Endothelial cell of umbilical vein (primary cell): ENCODE data around the gene RAD51B. TPM values are rescaled to one million over a fixed set of nuclear protein-coding genes. Genes with fewer than 3 reads are reported as not detected.

Experiments used
- BruUV-seq: library from RNA; stranded (reverse); fragments of 400-500 nt; replicated peaks from 2 replicates; lab custom pipeline; 2021; lab: Mats Ljungman, UMichigan
- CTCF ChIA-PET: fragments of 300-600, 350-600 bp; sonication (Branson Sonifier 250); formaldehyde crosslinking; loops from one replicate; lab custom pipeline; 2021; ENCODE audit warnings: antibody characterized with exemption, inconsistent platforms; lab: Charles Lee
- POLR2A ChIA-PET: fragments of 300-600, 350-600 bp; sonication (Branson Sonifier 250); formaldehyde crosslinking; loops from one replicate; lab custom pipeline; 2021; ENCODE audit warnings: antibody characterized with exemption, inconsistent platforms; lab: Charles Lee
- DNase-seq: peaks from one replicate; pipeline ENCODE4 v3.0.0-alpha.2; 2011; ENCODE audit warnings: low read depth, low spot score
- FAIRE-seq: peaks from 2 replicates; lab custom pipeline; 2011; peaks lifted over from hg19 to GRCh38; lab: Jason Lieb, UNC
- H2AFZ ChIP-seq: 2 replicates; pipeline ENCODE4 v1.6.0; 2012; ENCODE audit warnings: low read depth, low read length, control low read depth, inconsistent platforms
- H3K27ac ChIP-seq: 2 replicates; pipeline ENCODE4 v1.5.1; 2011; ENCODE audit warnings: low read depth, mild to moderate bottlenecking, control low read depth, low read length, moderate library complexity; ENCODE audit not compliant: insufficient read depth
- H3K27me3 ChIP-seq, 2 experiments: 2 replicates each; pipeline versions ENCODE4 v1.6.0 to v1.6.1; 2011; ENCODE audit warnings: low read length in 2 of 2, mixed read lengths in 1 of 2; ENCODE audit not compliant: control insufficient read depth in 2 of 2, insufficient read depth in 2 of 2
- H3K36me3 ChIP-seq, 2 experiments: 2 replicates in 1 of 2; 3 replicates in 1 of 2; pipeline ENCODE4 v1.5.1; 2011; ENCODE audit warnings: low read length in 2 of 2, mild to moderate bottlenecking in 1 of 2, moderate library complexity in 1 of 2; ENCODE audit not compliant: control insufficient read depth in 2 of 2, insufficient read depth in 2 of 2; ENCODE audit errors: extremely low read depth in 1 of 2
- H3K4me1 ChIP-seq: 3 replicates; pipeline ENCODE4 v1.5.1; 2011; ENCODE audit warnings: mild to moderate bottlenecking, low read length; ENCODE audit not compliant: control insufficient read depth, insufficient read depth; ENCODE audit errors: extremely low read depth
- H3K4me2 ChIP-seq: 2 replicates; pipeline ENCODE4 v1.6.1; 2011; ENCODE audit warnings: low read length, control low read depth, mixed read lengths; ENCODE audit not compliant: insufficient read depth
- H3K4me3 ChIP-seq, 3 experiments: fragments of 200-600 bp in 1 of 3; sonication (generic), shearing (Covaris generic) in 1 of 3; replicated peaks in 1 of 3; 2 replicates each; pipeline ENCODE4 v1.5.1; 2011 to 2016; ENCODE audit warnings: control low read depth in 3 of 3, low read length in 3 of 3, mild to moderate bottlenecking in 2 of 3, inconsistent platforms in 1 of 3, low read depth in 1 of 3, moderate library complexity in 1 of 3; ENCODE audit not compliant: insufficient read depth in 1 of 3
- H3K79me2 ChIP-seq: 2 replicates; pipeline ENCODE4 v1.6.0; 2012; ENCODE audit warnings: low read length, inconsistent platforms; ENCODE audit not compliant: control insufficient read depth, insufficient read depth
- H3K9ac ChIP-seq: replicated peaks from 2 replicates; pipeline ENCODE3; 2011; ENCODE audit warnings: low read length, control low read depth; ENCODE audit not compliant: insufficient read depth; ENCODE audit errors: extremely low read depth
- H3K9me1 ChIP-seq: replicated peaks from 3 replicates; pipeline ENCODE4 v1.6.0; 2011; ENCODE audit warnings: mild to moderate bottlenecking, low read length; ENCODE audit not compliant: control insufficient read depth, insufficient read depth; ENCODE audit errors: extremely low read depth
- H3K9me3 ChIP-seq: replicated peaks from 2 replicates; pipeline ENCODE4 v1.5.1; 2012; ENCODE audit warnings: low read length, inconsistent platforms; ENCODE audit not compliant: control insufficient read depth, insufficient read depth
- H4K20me1 ChIP-seq: replicated peaks from 2 replicates; pipeline ENCODE3; 2011; ENCODE audit warnings: mild to moderate bottlenecking, low read length; ENCODE audit not compliant: control insufficient read depth, insufficient read depth; ENCODE audit errors: extremely low read depth
- CTCF ChIP-seq, 2 donors: IDR thresholded peaks; 1 replicate in 1 of 2; 2 replicates in 1 of 2; pipeline ENCODE4 v1.5.1; 2011; ENCODE audit warnings: low read length in 2 of 2, mild to moderate bottlenecking in 2 of 2, moderate library complexity in 2 of 2, control low read depth in 1 of 2, inconsistent platforms in 1 of 2, low read depth in 1 of 2; ENCODE audit not compliant: insufficient read depth in 1 of 2; ENCODE audit errors: extremely low read depth in 1 of 2
- EZH2 ChIP-seq: IDR thresholded peaks from 2 replicates; pipeline ENCODE4 v1.6.1; 2012; ENCODE audit warnings: borderline replicate concordance, low read depth, mild to moderate bottlenecking, moderate library complexity, low read length, inconsistent platforms; ENCODE audit not compliant: severe bottlenecking
- FOS ChIP-seq: IDR thresholded peaks from 2 replicates; pipeline ENCODE4 v1.6.1; 2011; ENCODE audit warnings: mild to moderate bottlenecking, low read length, moderate library complexity, borderline replicate concordance; ENCODE audit not compliant: insufficient read depth
- GATA2 ChIP-seq: IDR thresholded peaks from 2 replicates; pipeline ENCODE4 v1.7.0; 2011; ENCODE audit warnings: low read depth, mild to moderate bottlenecking, moderate library complexity, mixed read lengths, low read length; ENCODE audit not compliant: insufficient read length, insufficient read depth
- JUN ChIP-seq: IDR thresholded peaks from 2 replicates; pipeline ENCODE4 v1.6.1; 2011; ENCODE audit warnings: borderline replicate concordance, low read depth; ENCODE audit not compliant: insufficient read length, insufficient read depth
- MAX ChIP-seq: IDR thresholded peaks from 2 replicates; pipeline ENCODE4 v1.6.1; 2011; ENCODE audit not compliant: insufficient read depth, insufficient read length
- MYC ChIP-seq: IDR thresholded peaks from one replicate; pipeline ENCODE4 v1.6.1; 2011; ENCODE audit warnings: mild to moderate bottlenecking, low read depth, low read length
- POLR2A ChIP-seq: IDR thresholded peaks from 2 replicates; pipeline ENCODE4 v1.6.1; 2012; ENCODE audit warnings: low read depth, mild to moderate bottlenecking, control low read depth, low read length
- POLR2AphosphoS5 ChIP-seq: IDR thresholded peaks from 2 replicates; pipeline ENCODE4 v1.6.1; 2012; ENCODE audit warnings: low read depth, mild to moderate bottlenecking, control low read depth, low read length, moderate library complexity; ENCODE audit not compliant: insufficient read depth
- dilution Hi-C: fragments of 300-500 bp; cut with MboI; formaldehyde crosslinking; loops from one replicate; pipeline ENCODE4 v1.15.0; 2019; ENCODE audit warnings: low sequenced_read_pairs; ENCODE audit not compliant: extremely low pct_ligation_motif_present
- intact Hi-C: fragments of 100-400 bp; cut with micrococcal nuclease; formaldehyde crosslinking; loops from one replicate; pipeline ENCODE4 v1.10.0; 2022
- polyA plus RNA-seq, 4 experiments: library from polyadenylated mRNA; depleted of rRNA in 3 of 4; stranded (reverse) in 3 of 4; unstranded in 1 of 4; fragments of >200 nt; gene quantifications; 2 replicates each; pipeline versions ENCODE4 v1.2.1 to v1.2.3, GENCODE V29; 2011 to 2012; ENCODE audit warnings: missing spikeins in 1 of 4
- total RNA-seq: library from RNA; stranded (reverse); gene quantifications from 2 replicates; pipeline ENCODE4 v1.2.3, GENCODE V29; 2021

The RAD51B gene
- total and polyA plus RNA-seq, 2 donors (not counting 3 experiments of a cell fraction or from before 2014, with no cell fraction given): 3.9 to 19.0 TPM

DNA sequence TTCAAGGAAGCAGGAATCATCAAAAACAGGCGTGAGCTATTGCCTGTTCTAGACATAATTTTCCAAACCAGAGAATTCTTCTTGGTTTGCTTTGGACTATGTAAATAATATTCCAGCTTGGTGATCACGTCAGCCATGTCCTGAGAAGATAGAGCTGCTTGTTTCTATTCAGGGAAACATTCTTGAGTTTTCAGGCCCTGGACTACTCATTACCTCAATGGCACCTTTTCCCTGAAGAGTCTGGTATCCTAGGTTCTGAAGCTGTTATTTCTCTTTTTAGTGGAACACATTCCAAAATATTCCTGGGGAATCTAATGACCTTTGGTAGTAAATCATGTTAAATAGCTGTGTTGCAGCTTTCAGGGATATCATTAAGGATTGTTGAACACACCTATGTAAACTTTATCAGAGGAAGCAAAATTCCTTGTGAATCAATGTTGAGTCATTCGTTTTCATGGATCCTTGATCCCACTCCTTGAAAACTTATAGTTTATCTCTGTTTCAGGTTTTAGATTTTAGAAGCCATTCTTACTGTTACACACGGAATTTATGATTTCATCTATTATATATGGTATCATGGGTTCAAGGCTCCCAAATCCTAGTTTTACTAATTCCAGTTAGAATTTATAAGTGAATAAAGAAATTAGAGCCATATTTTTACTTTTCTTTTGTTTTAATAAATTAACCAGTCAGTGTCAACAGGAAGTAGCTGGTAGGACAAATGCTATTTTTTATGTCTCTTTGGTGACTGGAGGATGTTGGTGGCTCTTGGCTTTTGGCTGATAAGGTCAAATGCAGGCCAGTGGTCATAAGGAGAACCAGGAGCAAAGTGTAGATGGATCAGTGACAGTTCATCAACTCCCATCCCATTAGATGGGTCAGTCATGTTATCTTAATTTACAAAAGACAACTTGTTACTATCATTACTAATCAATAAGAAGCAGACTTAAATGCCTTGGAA lies 593.2 kb downstream of the RAD51B start:
- FAIRE-seq: peak; percentile 77
- Histone ChIP-seq H3K9me1 (no peaks in the 10 kb centered on the region), H2AFZ (no peak overlapping the region), H3K27me3 (no peaks in the 10 kb centered on the region), H3K4me1 (peaks cover 8% of the 10 kb centered on the region), H3K36me3 (no peaks in the 10 kb centered on the region), H3K4me2 (no peak overlapping the region), H3K9ac (no peak overlapping the region), H4K20me1 (no peaks in the 10 kb centered on the region), H3K4me3 (no peak overlapping the region), H3K79me2 (no peaks in the 10 kb centered on the region), H3K27ac (no peak overlapping the region), H3K9me3 (no peaks in the 10 kb centered on the region)
- intact Hi-C loops: no loop called here
- peak; percentile 74 for TF ChIP-seq FOS
- no peak for TF ChIP-seq MYC
- TF ChIP-seq POLR2AphosphoS5: no peak
- POLR2A ChIA-PET: interaction anchor here (0.5 kb wide), 1 partner anchor 9 kb away, joined by 3 read pairs; no protein-coding TSS in a partner anchor
- peak; percentile 17 for DNase-seq
- BruUV-seq: no TSS peak
- CTCF ChIA-PET: interaction anchor here (1.0 to 2.0 kb wide), 4 partner anchors 8 to 33 kb away, joined by 3 to 7 read pairs (median 4); no protein-coding TSS in a partner anchor
- dilution Hi-C loops: no loop called here

DNA sequence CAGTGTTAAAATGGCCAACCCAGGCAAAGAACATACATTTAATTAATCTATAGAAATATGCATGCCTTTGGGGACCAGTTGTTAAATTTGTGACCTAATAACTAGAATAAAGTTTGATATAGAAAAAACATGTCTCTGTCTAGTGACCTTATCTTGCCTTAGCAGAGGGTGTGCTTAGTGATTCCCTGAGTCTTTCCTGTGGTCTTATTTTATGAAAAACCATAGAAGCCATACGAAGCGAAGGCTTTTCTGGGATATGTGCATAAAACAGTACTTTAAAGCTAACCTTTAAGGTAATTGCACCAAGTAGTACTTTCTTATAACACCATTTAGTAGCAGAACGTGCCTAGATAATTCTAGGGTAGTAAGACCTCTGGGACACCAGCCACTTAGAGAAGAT lies 593.9 kb downstream of the RAD51B start:
- H3K4me3 ChIP-seq: no peak overlapping the region
- H3K9ac ChIP-seq: no peak overlapping the region
- H3K27me3 ChIP-seq: no peaks in the 10 kb centered on the region
- POLR2A ChIA-PET: no interaction called here
- TF ChIP-seq MYC (no peak), MAX (no peak), GATA2 (no peak), POLR2AphosphoS5 (no peak), CTCF (IDR thresholded peaks at IDR 0.05; ENCODE audit: extremely low read depth in 1 of 2, insufficient read depth in 1 of 2, low read depth in 1 of 2, low read length in 2 of 2) (no peak), POLR2A (no peak), FOS (no peak), EZH2 (no peak), JUN (no peak)
- CTCF ChIA-PET: interaction anchor here (2.0 kb wide), 1 partner anchor 9 kb away, joined by 7 read pairs; no protein-coding TSS in a partner anchor
- H4K20me1 ChIP-seq: no peaks in the 10 kb centered on the region
- dilution Hi-C loops (no loop called here), intact Hi-C loops (no loop called here)
- peaks cover 8% of the 10 kb centered on the region for H3K4me1 ChIP-seq
- H3K36me3 ChIP-seq: no peaks in the 10 kb centered on the region
- no peak overlapping the region for H2AFZ ChIP-seq
- no TSS peak for BruUV-seq
- no peaks in the 10 kb centered on the region for H3K9me1 ChIP-seq
- H3K9me3 ChIP-seq: no peaks in the 10 kb centered on the region
- no peaks in the 10 kb centered on the region for H3K79me2 ChIP-seq
- FAIRE-seq (peak; percentile 44), DNase-seq (no peak)
- H3K27ac ChIP-seq: no peak overlapping the region
- no peak overlapping the region for H3K4me2 ChIP-seq
